Smooth muscle cell (in vitro differentiated cells): ENCODE measurements around the gene BCL2. TPM values are rescaled to one million over a fixed set of nuclear protein-coding genes. Genes with fewer than 3 reads are reported as not detected.

Experiments used
- DNase-seq: peaks from one replicate; lab custom pipeline; 2025; ENCODE audit not compliant: unreplicated experiment; lab: John Stamatoyannopoulos, UW
- H2AFZ ChIP-seq: fragments of 200-600 bp; sonication (generic); 2 replicates; pipeline ENCODE4 v1.6.0; 2016; ENCODE audit warnings: antibody characterized with exemption, low read depth, mild to moderate bottlenecking
- H3F3A ChIP-seq: fragments of 200-600 bp; sonication (generic); 2 replicates; pipeline ENCODE4 v1.6.0; 2017; ENCODE audit warnings: antibody characterized with exemption, low read depth
- H3K27ac ChIP-seq: fragments of 200-600 bp; sonication (generic); 2 replicates; pipeline ENCODE4 v1.5.1; 2016; ENCODE audit warnings: low read depth, mild to moderate bottlenecking
- H3K27me3 ChIP-seq: fragments of 200-600 bp; sonication (generic); 2 replicates; pipeline ENCODE4 v1.6.1; 2016; ENCODE audit warnings: low read depth, mild to moderate bottlenecking
- H3K36me3 ChIP-seq: fragments of 200-600 bp; sonication (generic); 2 replicates; pipeline ENCODE4 v1.5.1; 2016; ENCODE audit warnings: low read depth
- H3K4me1 ChIP-seq: fragments of 200-600 bp; sonication (generic); 2 replicates; pipeline ENCODE4 v1.5.1; 2016; ENCODE audit warnings: low read depth
- H3K4me2 ChIP-seq: fragments of 200-600 bp; sonication (generic); 2 replicates; pipeline ENCODE4 v1.6.0; 2016; ENCODE audit warnings: mild to moderate bottlenecking
- H3K4me3 ChIP-seq: fragments of 200-600 bp; sonication (generic); 2 replicates; pipeline ENCODE4 v1.5.1; 2016; ENCODE audit warnings: mild to moderate bottlenecking
- H3K79me2 ChIP-seq: fragments of 200-600 bp; sonication (generic); 2 replicates; pipeline ENCODE4 v1.6.0; 2016; ENCODE audit warnings: low read depth, mild to moderate bottlenecking
- H3K9ac ChIP-seq: fragments of 200-600 bp; sonication (generic); 2 replicates; pipeline ENCODE4 v1.6.0; 2016; ENCODE audit warnings: low read depth
- H3K9me3 ChIP-seq: fragments of 200-600 bp; sonication (generic); replicated peaks from 2 replicates; pipeline ENCODE4 v1.5.1; 2016; ENCODE audit warnings: low read depth
- H4K20me1 ChIP-seq: fragments of 200-600 bp; sonication (generic); 2 replicates; pipeline ENCODE4 v1.6.0; 2016; ENCODE audit warnings: low read depth
- CTCF ChIP-seq: fragments of 200-600 bp; sonication (generic); IDR thresholded peaks from 2 replicates; pipeline ENCODE4 v1.5.1; 2017; ENCODE audit warnings: borderline replicate concordance, mild to moderate bottlenecking, antibody characterized with exemption; ENCODE audit not compliant: insufficient read depth, poor library complexity, severe bottlenecking
- WGBS: methylation state at CpG from one replicate; pipeline ENCODE4 v1.1.7; 2016; ENCODE audit warnings: low lambda C conversion rate; 5-methylcytosine and 5-hydroxymethylcytosine counted together
- polyA plus RNA-seq: library from polyadenylated mRNA; unstranded; fragments of >200 nt; fragmentation: Nextera tagmentation; extraction: Ambion mirVana; gene quantifications from 2 replicates; pipeline ENCODE4 v1.2.1, GENCODE V29; 2016
- total RNA-seq: library from RNA; depleted of rRNA; stranded (reverse); fragments of >200 nt; gene quantifications from 2 replicates; pipeline ENCODE4 v1.2.3, GENCODE V29; 2014

Gene BCL2
- total and polyA plus RNA-seq, 2 experiments from 2014 or later = 0.85 TPM; not detected in 1

GRCh38 chr18:63302220-63302619 is 17.3 kb downstream of the BCL2 start:
- H4K20me1 ChIP-seq = no peaks in the 10 kb centered on the region
- H3K9ac ChIP-seq = no peak overlapping the region
- H3K4me1 ChIP-seq = no peaks in the 10 kb centered on the region
- H2AFZ ChIP-seq = no peak overlapping the region
- H3K79me2 ChIP-seq = no peaks in the 10 kb centered on the region
- no peaks in the 10 kb centered on the region for H3F3A ChIP-seq
- WGBS = 79% methylated on average over 4 of the region's 4 CpGs
- H3K27ac ChIP-seq = no peak overlapping the region
- no peaks in the 10 kb centered on the region for H3K27me3 ChIP-seq
- DNase-seq = no peak
- no peaks in the 10 kb centered on the region for H3K36me3 ChIP-seq
- no peaks in the 10 kb centered on the region for H3K9me3 ChIP-seq
- no peak overlapping the region for H3K4me2 ChIP-seq
- no peak overlapping the region for H3K4me3 ChIP-seq
- no peak for TF ChIP-seq CTCF

GRCh38 chr18:63301434-63301833 is 18.1 kb downstream of the BCL2 start:
- no peaks in the 10 kb centered on the region for H3K27me3 ChIP-seq
- no peaks in the 10 kb centered on the region for H3K9me3 ChIP-seq
- H3K36me3 ChIP-seq = no peaks in the 10 kb centered on the region
- 90% methylated on average over 9 of the region's 9 CpGs for WGBS
- no peak for TF ChIP-seq CTCF
- H3K27ac ChIP-seq = no peak overlapping the region
- H4K20me1 ChIP-seq = no peaks in the 10 kb centered on the region
- no peak overlapping the region for H3K4me3 ChIP-seq
- H3K79me2 ChIP-seq = no peaks in the 10 kb centered on the region
- DNase-seq = no peak
- no peaks in the 10 kb centered on the region for H3F3A ChIP-seq
- no peak overlapping the region for H2AFZ ChIP-seq
- H3K4me2 ChIP-seq = no peak overlapping the region
- no peaks in the 10 kb centered on the region for H3K4me1 ChIP-seq
- H3K9ac ChIP-seq = no peak overlapping the region

GRCh38 chr18:63299837-63300745 is 19.5 kb downstream of the BCL2 start:
- H3K9ac ChIP-seq = no peak overlapping the region
- no peak overlapping the region for H2AFZ ChIP-seq
- H4K20me1 ChIP-seq = no peaks in the 10 kb centered on the region
- H3K4me1 ChIP-seq = no peaks in the 10 kb centered on the region
- H3K79me2 ChIP-seq = no peaks in the 10 kb centered on the region
- H3K36me3 ChIP-seq = no peaks in the 10 kb centered on the region
- H3K4me2 ChIP-seq = peak overlapping the region; percentile 61
- no peaks in the 10 kb centered on the region for H3K9me3 ChIP-seq
- 63% methylated on average over 5 of the region's 5 CpGs for WGBS
- H3K4me3 ChIP-seq = no peak overlapping the region
- peak overlapping the region; percentile 14 for H3K27ac ChIP-seq
- no peak for TF ChIP-seq CTCF
- H3K27me3 ChIP-seq = no peaks in the 10 kb centered on the region
- no peak for DNase-seq
- H3F3A ChIP-seq = no peaks in the 10 kb centered on the region
